Cerebellar nuclear complex (tissue), 1 donor: ENCODE results near the gene CPNE7.
A peak's percentile ranks its signal among the peaks of the same experiment; 100 is the strongest.

Experiments used
- DNase-seq, 2 experiments: peaks; one replicate each; lab custom pipeline; 2025; lab: John Stamatoyannopoulos, UW

Gene CPNE7

DNA sequence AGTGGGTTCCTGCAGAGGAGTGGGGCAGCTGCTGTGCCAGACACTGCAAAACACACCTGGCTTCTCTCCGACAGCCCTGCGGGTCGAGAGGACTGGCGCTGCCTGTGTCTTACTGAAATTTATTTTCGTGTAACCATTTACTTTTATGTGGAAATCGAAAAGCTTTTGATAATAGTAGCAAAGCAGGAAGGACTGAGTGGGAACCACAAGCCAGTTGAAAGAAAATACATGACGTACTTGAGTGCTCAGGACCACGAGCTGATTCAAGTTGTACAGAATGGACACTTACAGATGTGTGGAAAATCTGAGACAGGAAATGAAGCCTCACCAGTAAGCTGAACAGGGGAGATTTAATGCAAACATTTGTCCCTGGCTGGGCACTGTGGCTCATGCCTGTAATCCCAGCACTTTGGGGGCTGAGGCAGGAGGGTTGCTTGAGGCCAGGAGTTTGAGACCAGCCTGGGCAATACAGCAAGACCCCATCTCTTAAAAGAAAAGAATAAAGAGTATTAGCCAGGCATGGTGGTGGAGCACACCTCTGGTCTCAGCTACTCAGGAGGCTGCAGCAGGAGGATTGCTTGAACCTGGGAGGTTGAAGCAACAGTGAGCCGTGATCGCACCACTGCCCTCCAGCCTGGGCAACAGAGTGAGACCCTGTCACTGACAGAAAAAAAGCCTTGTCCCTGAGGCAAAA is 26.4 kb upstream of the CPNE7 start:
- DNase-seq: no peak

DNA sequence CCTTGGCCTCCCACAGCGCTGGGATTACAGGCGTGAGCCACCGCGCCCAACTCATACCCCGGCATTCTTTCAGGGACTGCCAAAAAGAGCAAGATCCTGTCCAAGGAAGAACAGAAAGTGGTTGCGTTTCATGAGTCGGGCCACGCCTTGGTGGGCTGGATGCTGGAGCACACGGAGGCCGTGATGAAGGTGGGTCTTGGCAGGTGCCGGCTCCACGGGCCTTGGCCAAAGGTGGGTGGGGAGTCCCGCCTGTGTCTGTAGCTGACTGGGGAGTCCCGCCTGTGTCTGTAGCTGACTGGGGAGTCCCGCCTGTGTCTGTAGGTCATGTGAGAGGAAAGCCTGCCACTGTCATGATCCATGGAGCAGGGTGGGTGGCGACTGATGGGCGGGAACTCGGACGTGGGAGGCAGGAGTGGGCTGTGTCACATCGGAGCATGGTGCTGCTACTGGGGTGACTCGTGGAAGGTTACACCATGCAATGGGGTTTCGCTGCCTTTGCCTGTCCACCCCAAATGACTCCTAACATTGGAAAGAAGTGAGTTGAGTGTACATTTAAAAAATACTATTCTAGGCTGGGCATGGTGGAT is 25.0 kb upstream of the CPNE7 start:
- no peak for DNase-seq

- no peak for DNase-seq
These were observed 23.2 kb upstream of the CPNE7 start for GRCh38 chr16:89552329-89552728.

DNA sequence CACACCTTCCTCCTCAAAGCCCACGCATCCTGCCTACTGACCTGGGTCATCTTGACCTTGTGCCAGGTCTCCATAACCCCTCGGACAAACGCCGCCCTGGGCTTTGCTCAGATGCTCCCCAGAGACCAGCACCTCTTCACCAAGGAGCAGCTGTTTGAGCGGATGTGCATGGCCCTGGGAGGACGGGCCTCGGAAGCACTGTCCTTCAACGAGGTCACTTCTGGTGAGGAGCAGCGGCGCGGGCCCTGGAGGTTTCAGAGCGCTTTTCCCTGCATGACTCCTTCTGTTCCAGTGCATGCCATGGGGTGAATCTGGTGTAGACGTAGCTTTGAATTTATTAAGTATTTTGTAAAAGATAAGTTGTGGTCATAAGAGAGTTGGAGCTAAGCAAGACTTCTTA is 22.6 kb upstream of the CPNE7 start:
- DNase-seq: no peak

- DNase-seq: no peak
These were observed 21.8 kb upstream of the CPNE7 start for GRCh38 chr16:89553733-89554132.

GRCh38 chr16:89554343-89554742 is 21.2 kb upstream of the CPNE7 start:
- no peak for DNase-seq

GRCh38 chr16:89555265-89555664 is 20.3 kb upstream of the CPNE7 start:
- no peak for DNase-seq

DNA sequence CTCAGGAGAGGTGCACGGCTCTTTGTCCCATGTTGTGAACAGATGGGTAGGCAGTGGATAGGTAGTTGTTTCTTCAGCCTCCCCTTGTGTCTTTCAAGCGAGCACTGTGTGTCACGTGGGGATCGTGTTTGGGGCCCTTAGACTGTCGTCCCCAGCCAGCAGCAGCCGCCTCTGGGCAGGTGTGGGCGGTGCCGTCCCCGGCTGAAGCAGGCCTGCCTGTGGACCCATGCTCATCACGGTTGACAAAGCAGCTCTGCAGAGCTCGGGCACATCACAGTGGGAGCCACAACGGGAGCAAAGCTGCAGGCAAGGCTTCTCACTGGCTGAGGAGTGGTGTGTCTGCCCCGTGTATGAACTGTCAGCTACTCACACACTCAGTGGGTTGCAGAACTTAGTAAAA is 19.8 kb upstream of the CPNE7 start:
- no peak for DNase-seq

DNA sequence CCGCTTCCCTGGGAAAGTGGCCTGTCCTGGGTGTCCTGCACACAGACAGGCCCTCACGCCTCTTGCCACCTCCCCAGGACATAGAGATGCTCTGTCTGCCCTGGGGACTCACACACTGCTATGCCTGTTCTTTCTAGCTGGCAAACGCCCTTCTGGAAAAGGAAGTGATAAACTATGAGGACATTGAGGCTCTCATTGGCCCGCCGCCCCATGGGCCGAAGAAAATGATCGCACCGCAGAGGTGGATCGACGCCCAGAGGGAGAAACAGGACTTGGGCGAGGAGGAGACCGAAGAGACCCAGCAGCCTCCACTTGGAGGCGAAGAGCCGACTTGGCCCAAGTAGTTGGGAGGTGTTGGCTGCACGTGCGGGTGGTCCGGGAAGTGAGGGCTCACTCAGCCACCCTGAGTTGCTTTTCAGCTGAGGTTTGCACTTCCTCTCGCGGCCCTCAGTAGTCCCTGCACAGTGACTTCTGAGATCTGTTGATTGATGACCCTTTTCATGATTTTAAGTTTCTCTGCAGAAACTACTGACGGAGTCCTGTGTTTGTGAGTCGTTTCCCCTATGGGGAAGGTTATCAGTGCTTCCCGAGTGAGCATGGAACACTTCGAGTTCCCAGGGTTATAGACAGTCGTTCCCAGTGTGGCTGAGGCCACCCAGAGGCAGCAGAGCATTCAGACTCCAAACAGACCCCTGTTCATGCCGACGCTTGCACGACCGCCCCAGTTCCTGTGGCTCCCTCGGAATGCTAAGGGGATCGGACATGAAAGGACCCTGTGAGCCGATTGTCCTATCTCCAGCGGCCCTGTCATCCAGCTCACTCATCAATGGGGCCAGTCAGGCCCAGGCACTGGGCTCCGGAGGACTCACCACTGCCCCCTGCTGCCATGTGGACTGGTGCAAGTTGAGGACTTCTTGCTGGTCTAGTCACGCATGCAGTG is 18.5 kb upstream of the CPNE7 start:
- DNase-seq: peak in 1 of 2 experiments; percentile 12

DNA sequence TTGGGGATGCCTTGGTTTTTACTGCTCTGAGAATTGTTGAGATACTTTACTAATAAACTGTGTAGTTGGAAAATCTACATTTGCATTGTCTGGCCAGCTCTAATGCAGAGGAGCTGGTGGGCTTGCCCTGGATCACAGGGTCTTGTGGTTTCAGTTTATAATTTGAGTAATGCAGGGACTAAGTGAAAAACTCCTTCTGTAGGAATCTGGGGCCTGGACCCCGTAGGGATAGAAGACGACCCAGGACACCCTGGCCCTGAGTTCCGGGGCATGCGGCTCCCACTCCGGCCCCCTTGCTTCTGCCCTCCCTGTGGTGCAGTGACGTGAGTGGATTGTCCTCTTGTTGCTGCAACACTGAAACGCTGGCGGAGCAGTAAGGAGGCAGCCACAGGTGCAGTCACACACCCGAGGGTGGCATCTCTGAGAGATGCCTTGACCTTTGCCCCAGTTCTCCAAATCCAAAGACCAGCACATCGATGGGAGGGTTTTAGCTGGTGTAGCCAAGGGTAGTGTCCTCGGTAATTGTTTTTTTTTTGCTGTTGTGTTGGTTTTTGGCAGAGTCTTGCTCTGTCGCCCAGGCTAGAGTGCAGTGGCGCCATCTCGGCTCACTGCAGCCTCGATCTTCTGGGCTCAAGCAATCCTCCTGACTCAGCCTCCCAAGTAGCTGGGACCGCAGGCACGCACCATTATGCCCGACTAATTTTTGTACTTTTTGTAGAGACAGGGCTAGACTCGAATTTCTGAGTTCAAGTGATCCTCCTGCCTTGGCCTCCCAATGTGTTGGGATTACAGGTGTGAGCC is 17.7 kb upstream of the CPNE7 start:
- no peak for DNase-seq

- DNase-seq: peak; percentile 47 to 73
These were observed 15.0 kb upstream of the CPNE7 start, which contains the start of gene RPL13 for GRCh38 chr16:89560378-89561141. RPL13 (plus strand) TSS chr16:89560682; CDS start chr16:89560960, 278 bp downstream.

GRCh38 chr16:89561142-89561883 is 14.2 kb upstream of the CPNE7 start:
- DNase-seq: no peak

DNA sequence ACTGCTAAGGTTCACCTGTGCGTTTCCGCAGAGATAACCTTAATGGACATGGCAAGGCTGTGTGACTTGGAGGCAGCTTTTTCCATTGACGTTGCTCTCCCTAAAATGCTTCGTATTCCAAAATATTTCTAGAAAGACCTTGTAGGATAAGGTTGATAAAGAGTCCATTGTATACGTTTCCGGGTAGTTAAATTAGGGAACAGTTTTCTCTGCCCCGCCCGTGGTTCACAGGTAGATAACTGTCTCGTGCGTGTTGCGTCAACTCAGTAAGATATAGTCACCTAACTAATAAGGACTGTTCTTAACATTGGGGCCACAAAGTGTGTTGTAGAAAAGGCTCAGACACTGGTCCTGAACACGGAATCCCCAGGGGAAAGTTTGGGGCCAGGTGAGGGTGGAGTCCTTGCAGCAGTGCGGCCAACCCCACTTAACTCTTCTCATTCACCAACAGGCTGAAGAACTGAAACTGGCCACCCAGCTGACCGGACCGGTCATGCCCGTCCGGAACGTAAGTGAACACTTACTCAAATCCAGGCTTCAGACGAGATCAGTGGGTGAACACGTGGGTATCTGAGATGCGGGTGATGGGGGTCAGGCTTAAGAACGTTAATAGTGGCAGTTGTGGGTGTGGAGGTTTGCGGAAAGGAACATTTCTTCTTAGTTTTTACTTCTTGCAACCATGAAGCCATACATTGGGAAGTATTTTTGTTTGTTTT is 13.5 kb upstream of the CPNE7 start:
- DNase-seq: no peak

- no peak for DNase-seq
These were observed 12.6 kb upstream of the CPNE7 start for GRCh38 chr16:89562939-89563338.

DNA sequence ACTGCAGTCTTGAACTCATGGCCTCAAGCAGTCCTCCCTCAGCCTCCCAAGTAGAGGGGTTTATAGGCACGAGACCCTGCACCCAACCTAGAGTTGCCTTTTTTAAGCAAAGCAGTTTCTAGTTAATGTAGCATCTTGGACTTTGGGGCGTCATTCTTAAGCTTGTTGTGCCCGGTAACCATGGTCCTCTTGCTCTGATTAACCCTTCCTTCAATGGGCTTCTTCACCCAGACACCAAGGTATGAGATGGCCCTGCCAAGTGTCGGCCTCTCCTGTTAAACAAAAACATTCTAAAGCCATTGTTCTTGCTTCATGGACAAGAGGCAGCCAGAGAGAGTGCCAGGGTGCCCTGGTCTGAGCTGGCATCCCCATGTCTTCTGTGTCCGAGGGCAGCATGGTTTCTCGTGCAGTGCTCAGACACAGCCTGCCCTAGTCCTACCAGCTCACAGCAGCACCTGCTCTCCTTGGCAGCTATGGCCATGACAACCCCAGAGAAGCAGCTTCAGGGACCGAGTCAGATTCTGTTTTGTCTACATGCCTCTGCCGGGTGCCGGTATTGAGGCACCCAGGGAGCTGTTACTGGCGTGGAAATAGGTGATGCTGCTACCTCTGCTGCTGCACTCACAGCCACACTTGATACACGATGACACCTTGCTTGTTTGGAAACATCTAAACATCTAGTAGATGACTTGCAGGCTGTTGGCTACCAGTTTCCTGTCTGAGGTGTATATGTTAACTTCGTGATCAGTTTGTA is 11.7 kb upstream of the CPNE7 start:
- no peak for DNase-seq

- DNase-seq: no peak
These were observed 10.9 kb upstream of the CPNE7 start for GRCh38 chr16:89564476-89565255.

DNA sequence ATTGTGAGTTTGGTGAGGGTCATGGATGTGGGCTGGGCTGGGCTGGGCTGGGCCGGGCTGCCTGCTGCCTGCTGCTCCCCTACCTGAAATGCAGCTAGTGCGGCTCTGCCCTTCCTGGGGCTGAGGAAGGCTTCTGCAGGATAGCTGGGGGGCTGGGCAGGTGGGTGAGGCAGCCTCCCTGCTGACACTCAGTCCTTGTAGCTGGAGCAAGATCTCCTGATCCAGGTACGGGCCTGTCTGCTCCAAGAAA is 10.4 kb upstream of the CPNE7 start:
- no peak for DNase-seq
